ENCODE results near the gene UBE2G1.

DNA sequence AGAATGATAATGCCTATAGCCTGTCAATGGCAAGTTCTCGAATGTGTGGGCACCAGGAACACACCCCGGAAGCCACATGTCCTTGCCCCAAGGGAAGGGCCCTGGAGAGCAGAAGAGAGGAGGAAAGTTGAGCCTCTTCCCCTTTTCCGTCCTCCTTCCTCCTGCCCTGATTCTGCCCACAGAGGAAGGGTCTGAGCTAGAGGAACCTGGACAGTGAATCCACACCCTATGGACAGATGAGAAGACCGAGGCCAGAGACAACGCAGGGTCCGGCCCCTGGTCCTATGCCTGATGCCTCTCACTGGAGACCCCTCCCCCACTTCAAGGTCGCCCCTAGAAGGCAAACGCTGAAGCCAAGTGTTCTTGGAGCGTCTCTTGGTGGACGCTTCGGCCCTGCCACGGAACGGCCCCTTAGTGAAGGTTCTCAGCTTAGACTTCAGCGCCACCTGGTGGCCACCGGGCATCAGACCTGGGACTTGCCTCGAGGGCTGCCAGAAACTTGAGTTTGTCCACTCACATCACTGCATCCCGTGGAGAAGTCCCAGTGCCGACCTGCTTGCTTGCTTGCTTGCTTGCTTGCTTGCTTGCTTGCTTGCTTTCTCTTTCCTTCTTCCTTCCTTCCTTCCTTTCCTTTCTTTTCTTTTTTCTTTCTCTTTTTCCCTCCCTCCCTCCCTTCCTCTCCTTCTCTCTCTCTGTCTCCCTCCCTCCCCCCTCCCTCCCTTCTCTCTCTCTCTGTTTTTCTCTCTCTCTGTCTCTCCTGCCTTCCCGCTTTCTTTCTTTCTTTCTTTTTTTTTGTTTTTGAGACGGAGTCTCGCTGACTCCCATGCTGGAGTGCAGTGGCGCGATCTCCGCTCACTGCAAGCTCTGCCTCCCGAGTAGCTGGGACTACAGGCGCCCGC, 46.7 kb upstream of the UBE2G1 start:
- TF ChIP-seq, protein P1, sequence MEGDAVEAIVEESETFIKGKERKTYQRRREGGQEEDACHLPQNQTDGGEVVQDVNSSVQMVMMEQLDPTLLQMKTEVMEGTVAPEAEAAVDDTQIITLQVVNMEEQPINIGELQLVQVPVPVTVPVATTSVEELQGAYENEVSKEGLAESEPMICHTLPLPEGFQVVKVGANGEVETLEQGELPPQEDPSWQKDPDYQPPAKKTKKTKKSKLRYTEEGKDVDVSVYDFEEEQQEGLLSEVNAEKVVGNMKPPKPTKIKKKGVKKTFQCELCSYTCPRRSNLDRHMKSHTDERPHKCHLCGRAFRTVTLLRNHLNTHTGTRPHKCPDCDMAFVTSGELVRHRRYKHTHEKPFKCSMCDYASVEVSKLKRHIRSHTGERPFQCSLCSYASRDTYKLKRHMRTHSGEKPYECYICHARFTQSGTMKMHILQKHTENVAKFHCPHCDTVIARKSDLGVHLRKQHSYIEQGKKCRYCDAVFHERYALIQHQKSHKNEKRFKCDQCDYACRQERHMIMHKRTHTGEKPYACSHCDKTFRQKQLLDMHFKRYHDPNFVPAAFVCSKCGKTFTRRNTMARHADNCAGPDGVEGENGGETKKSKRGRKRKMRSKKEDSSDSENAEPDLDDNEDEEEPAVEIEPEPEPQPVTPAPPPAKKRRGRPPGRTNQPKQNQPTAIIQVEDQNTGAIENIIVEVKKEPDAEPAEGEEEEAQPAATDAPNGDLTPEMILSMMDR (IDR thresholded peaks at IDR 0.05; ENCODE audit: low read length) = peak; percentile 89
- TF ChIP-seq EZH2 (optimal IDR thresholded peaks at IDR 0.05; ENCODE audit: low read depth, low read length) = no peak
- TF ChIP-seq EZH2phosphoT487 (IDR thresholded peaks at IDR 0.05; ENCODE audit: low read length) = no peak

All from MM.1S (cell line).